IMR-90 (cell line): ENCODE data around the gene PDLIM1. TPM values are rescaled to one million over a fixed set of nuclear protein-coding genes. Genes with fewer than 3 reads are reported as not detected.
A peak's percentile ranks its signal among the peaks of the same experiment; 100 is the strongest.

Experiments used
- BHLHE40 ChIP-seq: fragments of 150-350 bp; IDR thresholded peaks from 2 replicates; pipeline ENCODE4 v1.6.1; 2016; ENCODE audit warnings: mild to moderate bottlenecking, low read depth, low read length
- CTCF ChIP-seq: conservative IDR thresholded peaks from 2 replicates; pipeline ENCODE4 v1.5.1; 2012; ENCODE audit warnings: mild to moderate bottlenecking, low read depth, low read length, improper control_type of control experiment
- polyA plus RNA-seq, 3 experiments: library from polyadenylated mRNA; depleted of rRNA; stranded (reverse); fragments of >200 nt; gene quantifications; 2 replicates each; pipeline ENCODE4 v1.2.3, GENCODE V29; 2012; ENCODE audit warnings: low replicate concordance in 1 of 3
- total RNA-seq: library from RNA; depleted of rRNA; stranded (reverse); fragments of >200 nt; gene quantifications from 2 replicates; pipeline ENCODE4 v1.2.3, GENCODE V29; 2012

Gene PDLIM1
- total and polyA plus RNA-seq, 2 of the 4 experiments (the other 2 are of a cell fraction): 30.1 to 187 TPM

GRCh38 chr10:95273393-95274312, 17.1 kb downstream of the PDLIM1 start (continued):
- TF ChIP-seq CTCF: no peak
- peak; percentile 21; the same call in 1 of the 2 replicates for TF ChIP-seq BHLHE40
